ENCODE data around the gene FHL5.

The FHL5 gene

GRCh38 chr6:96608074-96608473, 45.1 kb downstream of the FHL5 start:
- no peak overlapping the region for H3K4me3 ChIP-seq (ENCODE audit: low read depth, low read length)
- no peak for TF ChIP-seq CTCF (IDR thresholded peaks at IDR 0.05; ENCODE audit: low read depth, low read length, missing control alignments)
- DNase-seq (ENCODE audit: low read depth), result no peak

GRCh38 chr6:96610019-96610418, 47.1 kb downstream of the FHL5 start:
- no peak overlapping the region for H3K4me3 ChIP-seq (ENCODE audit: low read depth, low read length)
- DNase-seq (ENCODE audit: low read depth), result no peak
- no peak for TF ChIP-seq CTCF (IDR thresholded peaks at IDR 0.05; ENCODE audit: low read depth, low read length, missing control alignments)

- TF ChIP-seq CTCF (IDR thresholded peaks at IDR 0.05; ENCODE audit: low read depth, low read length, missing control alignments), result no peak
- no peak overlapping the region for H3K4me3 ChIP-seq (ENCODE audit: low read depth, low read length)
- no peak for DNase-seq (ENCODE audit: low read depth)
Measured at GRCh38 chr6:96611342-96611991, 48.5 kb downstream of the FHL5 start.

- no peak for DNase-seq (ENCODE audit: low read depth)
Measured at GRCh38 chr6:96613291-96613999, 50.5 kb downstream of the FHL5 start.

GRCh38 chr6:96620851-96621250, 57.9 kb downstream of the FHL5 start:
- no peak for DNase-seq (ENCODE audit: low read depth)
- H3K4me3 ChIP-seq (ENCODE audit: low read depth, low read length), result no peak overlapping the region
- no peak for TF ChIP-seq CTCF (IDR thresholded peaks at IDR 0.05; ENCODE audit: low read depth, low read length, missing control alignments)

More at GRCh38 chr6:96613291-96613999, 50.5 kb downstream of the FHL5 start:
- no peak overlapping the region for H3K4me3 ChIP-seq (ENCODE audit: low read depth, low read length)
- TF ChIP-seq CTCF (IDR thresholded peaks at IDR 0.05; ENCODE audit: low read depth, low read length, missing control alignments), result no peak

- no peak for DNase-seq (ENCODE audit: low read depth)
- TF ChIP-seq CTCF (IDR thresholded peaks at IDR 0.05; ENCODE audit: low read depth, low read length, missing control alignments), result no peak
- no peak overlapping the region for H3K4me3 ChIP-seq (ENCODE audit: low read depth, low read length)
Measured at GRCh38 chr6:96621983-96622382, 59.1 kb downstream of the FHL5 start.

- no peak for DNase-seq (ENCODE audit: low read depth)
- TF ChIP-seq CTCF (IDR thresholded peaks at IDR 0.05; ENCODE audit: low read depth, low read length, missing control alignments), result no peak
- H3K4me3 ChIP-seq (ENCODE audit: low read depth, low read length), result no peak overlapping the region
Measured at GRCh38 chr6:96624957-96625356, 62.0 kb downstream of the FHL5 start.

Measured in GM12864 (cell line).